Measurements from ENCODE around the gene MAML1.

The MAML1 gene

GRCh38 chr5:179824745-179825112 is 92.1 kb downstream of the MAML1 start:
- Mint-ChIP-seq H3K27me3 (ENCODE audit: low read depth, poor library complexity) (no peaks in the 10 kb centered on the region), H3K27ac (peak overlapping the region; percentile 44), H3K9me3 (peaks cover 4% of the 10 kb centered on the region), H3K36me3 (ENCODE audit: low read depth) (peaks cover 54% of the 10 kb centered on the region), H3K4me3 (no peak overlapping the region), H3K4me1 (peaks cover 36% of the 10 kb centered on the region)
- no peak for DNase-seq
- TF ChIP-seq, protein P1, sequence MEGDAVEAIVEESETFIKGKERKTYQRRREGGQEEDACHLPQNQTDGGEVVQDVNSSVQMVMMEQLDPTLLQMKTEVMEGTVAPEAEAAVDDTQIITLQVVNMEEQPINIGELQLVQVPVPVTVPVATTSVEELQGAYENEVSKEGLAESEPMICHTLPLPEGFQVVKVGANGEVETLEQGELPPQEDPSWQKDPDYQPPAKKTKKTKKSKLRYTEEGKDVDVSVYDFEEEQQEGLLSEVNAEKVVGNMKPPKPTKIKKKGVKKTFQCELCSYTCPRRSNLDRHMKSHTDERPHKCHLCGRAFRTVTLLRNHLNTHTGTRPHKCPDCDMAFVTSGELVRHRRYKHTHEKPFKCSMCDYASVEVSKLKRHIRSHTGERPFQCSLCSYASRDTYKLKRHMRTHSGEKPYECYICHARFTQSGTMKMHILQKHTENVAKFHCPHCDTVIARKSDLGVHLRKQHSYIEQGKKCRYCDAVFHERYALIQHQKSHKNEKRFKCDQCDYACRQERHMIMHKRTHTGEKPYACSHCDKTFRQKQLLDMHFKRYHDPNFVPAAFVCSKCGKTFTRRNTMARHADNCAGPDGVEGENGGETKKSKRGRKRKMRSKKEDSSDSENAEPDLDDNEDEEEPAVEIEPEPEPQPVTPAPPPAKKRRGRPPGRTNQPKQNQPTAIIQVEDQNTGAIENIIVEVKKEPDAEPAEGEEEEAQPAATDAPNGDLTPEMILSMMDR (IDR thresholded peaks at IDR 0.05) = no peak

DNA sequence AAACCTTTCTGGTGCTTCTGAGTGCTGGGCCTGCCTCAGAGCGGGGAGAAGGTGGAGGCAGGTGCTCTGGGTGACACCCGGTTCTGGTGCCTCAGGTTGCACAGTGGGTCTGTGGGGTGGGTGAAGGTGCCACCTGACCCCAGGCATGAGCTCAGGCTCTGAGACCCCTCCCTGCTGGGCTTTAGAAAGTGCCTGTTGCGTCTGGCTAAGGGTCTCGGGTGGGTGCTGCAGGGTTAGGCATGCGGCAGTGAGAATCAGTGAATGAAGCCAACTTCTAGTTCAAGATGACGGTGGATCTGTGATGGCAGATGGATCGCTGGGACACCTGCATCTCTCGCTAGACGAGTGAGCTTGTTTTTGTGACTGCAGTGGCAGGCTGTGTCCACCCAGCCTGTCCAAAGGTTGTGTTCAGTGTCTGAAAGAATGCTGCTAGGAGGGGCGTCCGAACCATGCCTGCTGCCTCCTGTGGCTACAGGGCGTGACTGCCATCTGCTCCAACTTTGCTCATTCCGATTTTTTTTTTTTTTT is 93.1 kb downstream of the MAML1 start:
- Mint-ChIP-seq H3K27me3 (ENCODE audit: low read depth, poor library complexity) (no peaks in the 10 kb centered on the region), H3K9me3 (peaks cover 12% of the 10 kb centered on the region), H3K4me3 (no peak overlapping the region), H3K27ac (no peak overlapping the region), H3K36me3 (ENCODE audit: low read depth) (peaks cover 64% of the 10 kb centered on the region), H3K4me1 (peaks cover 32% of the 10 kb centered on the region)
- TF ChIP-seq, protein P1 (IDR thresholded peaks at IDR 0.05) = no peak
- no peak for DNase-seq
